SK-N-DZ (cell line): ENCODE data around the gene CDH11.
A peak's percentile ranks its signal among the peaks of the same experiment; 100 is the strongest.

Experiments
- DNase-seq: peaks from one replicate; pipeline ENCODE4 v3.0.0-alpha.2; 2015; ENCODE audit warnings: low spot score

The CDH11 gene

DNA sequence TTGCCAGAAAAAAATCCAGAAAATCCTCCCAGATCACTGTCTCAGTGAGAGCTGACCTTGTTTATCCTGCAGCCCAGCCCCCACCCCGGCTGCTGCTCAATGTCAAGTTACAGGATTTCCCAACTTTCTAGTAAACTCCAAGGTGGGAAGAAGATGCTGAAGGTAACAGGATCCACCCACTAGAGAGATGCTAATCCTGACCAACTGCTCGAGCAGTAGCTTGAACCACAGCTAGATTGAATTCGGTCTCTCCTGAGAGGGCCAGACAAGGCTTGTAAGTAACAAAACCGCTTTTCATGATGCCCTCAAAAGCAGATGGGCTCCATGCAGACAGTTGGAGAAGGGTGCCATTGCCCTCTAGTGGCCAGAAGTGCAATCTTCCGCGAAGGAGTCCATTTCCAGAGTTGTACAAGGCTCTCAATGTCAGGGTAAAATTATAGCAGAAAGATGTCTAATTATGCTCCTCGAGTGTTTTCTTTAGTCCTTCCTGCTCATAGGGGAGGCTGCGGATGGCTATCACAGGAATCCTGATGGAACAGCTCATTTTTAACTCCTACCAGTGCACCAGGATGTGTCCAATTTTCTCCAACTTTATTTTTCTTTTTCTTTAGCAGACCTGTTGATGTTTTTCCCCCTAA is 3.9 kb downstream of the CDH11 start:
- peak; percentile 90 for DNase-seq

DNA sequence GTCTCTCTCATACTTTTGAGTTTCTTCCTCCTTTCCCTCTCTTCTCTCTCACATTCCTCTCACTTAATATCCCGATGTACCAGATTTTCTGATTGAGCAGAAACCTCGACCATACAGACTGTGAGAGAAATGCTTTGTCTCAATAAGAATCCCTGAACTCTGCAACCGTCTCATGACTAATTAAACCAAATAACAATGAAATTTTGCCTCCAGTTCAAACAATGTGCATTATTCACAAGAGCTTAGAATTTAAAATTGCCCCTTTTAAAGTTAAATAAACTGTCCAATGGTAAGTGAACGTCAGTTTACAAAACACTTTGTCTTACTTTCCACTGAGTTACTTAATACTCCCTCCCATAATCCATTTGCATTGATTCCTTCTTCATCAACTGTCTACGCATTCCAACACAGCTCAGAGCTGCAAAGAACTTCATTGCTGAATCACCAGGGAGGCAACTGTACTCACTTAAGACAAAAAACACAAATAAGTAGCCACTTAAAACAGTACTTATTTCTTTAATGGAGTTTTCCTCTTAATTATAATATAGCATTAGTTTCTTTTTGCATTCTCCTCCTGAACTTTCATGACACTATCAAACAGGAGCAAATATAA is 4.9 kb downstream of the CDH11 start:
- DNase-seq: no peak

DNA sequence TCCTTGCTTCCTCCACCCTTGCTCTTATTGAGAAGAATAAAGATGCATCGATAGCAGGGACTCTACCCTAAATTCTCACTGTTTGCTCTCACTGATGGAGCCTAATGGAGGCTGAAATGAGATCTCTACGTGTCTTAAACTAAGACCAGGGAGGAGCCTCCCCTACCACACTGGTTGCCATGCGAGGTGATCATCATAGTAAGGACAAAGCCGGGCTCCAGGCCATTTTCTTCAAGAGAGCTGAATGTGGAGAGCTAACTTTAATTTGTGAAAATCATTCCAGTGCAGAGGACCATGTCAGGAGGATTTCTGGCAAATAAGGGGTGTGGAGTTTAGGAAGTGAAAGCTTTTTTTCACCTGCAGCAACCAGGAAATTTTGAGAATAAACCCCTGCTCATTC is 5.6 kb downstream of the CDH11 start:
- DNase-seq: no peak

- no peak for DNase-seq
Observed at GRCh38 chr16:65114527-65114926, 7.3 kb downstream of the CDH11 start.

DNA sequence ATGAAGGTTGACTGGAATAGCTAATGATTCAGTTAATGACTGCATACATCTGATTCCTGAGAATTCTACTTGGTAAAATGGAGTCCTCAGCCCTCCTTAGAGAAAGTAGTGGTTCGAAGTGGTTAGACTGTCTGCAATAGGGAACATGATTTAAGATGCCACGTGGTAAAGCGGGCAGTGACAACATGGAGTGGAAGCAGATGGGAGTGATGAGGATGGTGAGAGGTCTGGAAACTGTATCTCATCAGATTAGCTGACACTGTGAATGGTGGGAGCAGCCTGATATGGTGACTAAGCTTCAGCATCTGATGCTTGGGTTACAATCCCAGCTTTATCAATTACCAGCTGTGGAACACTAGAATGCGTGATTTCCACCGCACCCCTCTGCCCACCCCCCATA is 8.4 kb downstream of the CDH11 start:
- DNase-seq: peak; percentile 94

- DNase-seq: no peak
Observed at GRCh38 chr16:65111306-65111705, 10.6 kb downstream of the CDH11 start.

DNA sequence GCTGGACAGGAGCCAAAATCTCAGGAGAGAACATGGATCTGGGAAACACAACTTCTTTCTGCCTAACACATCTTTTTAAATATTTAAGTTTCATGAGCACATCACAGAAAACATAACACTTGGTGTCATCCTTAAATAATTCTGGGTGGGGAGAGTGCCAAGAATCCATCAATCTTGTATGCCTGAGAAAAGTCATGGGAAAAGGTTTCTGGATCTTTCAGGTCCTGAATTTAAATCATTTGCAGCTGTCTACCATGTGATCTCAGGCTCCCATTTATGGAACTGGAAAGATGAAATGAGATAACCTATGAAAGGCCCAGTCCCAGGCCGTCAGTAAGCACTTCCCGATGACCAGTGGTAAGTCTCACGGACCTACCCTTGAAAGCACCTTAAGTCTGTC is 15.1 kb downstream of the CDH11 start:
- no peak for DNase-seq

GRCh38 chr16:65105171-65105570 is 16.7 kb downstream of the CDH11 start:
- DNase-seq: no peak

DNA sequence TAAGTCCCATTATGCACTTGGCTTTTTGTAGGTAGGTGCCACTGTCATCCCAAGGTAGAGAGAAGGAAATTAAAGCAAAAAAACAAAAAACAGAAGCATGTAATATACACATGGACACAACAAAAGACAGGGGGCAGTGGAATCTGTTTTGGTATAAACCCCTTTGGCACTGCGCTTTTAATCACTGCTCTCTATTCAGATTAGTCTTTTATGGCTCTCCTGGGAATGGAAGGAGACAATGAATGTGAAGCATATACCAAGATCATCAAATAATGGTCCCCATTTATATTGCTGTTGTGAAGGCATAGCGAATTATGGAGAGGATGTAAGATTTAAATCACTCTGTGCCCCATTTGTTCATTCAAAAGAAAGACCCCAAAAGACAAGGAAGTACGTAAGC is 17.4 kb downstream of the CDH11 start:
- DNase-seq: no peak

GRCh38 chr16:65102326-65102725 is 19.5 kb downstream of the CDH11 start:
- DNase-seq: no peak

GRCh38 chr16:65101009-65101408 is 20.9 kb downstream of the CDH11 start:
- DNase-seq: no peak

DNA sequence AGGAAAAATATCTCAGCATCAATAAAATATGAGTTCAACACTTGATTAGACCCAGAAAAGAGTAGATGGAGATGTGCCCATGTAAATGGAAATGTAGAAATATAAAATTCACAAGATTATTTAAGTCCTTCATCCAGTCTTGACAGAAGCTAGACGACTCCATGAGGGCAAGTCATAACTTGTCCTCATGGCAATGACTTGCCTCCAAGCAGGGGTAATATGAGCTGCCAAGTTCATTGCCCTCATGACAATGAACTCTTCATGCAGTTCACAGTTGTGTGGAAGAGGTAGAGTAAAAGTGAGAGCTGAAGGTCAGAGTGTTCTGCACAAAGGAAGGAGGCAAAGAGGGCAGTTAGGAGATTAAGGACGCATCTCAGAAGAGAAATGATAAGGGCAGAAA is 22.3 kb downstream of the CDH11 start:
- no peak for DNase-seq

- no peak for DNase-seq
Observed at GRCh38 chr16:65098916-65099315, 22.9 kb downstream of the CDH11 start.

- no peak for DNase-seq
Observed at GRCh38 chr16:65097296-65097695, 24.6 kb downstream of the CDH11 start.

GRCh38 chr16:65095906-65096305 is 26.0 kb downstream of the CDH11 start:
- DNase-seq: no peak

DNA sequence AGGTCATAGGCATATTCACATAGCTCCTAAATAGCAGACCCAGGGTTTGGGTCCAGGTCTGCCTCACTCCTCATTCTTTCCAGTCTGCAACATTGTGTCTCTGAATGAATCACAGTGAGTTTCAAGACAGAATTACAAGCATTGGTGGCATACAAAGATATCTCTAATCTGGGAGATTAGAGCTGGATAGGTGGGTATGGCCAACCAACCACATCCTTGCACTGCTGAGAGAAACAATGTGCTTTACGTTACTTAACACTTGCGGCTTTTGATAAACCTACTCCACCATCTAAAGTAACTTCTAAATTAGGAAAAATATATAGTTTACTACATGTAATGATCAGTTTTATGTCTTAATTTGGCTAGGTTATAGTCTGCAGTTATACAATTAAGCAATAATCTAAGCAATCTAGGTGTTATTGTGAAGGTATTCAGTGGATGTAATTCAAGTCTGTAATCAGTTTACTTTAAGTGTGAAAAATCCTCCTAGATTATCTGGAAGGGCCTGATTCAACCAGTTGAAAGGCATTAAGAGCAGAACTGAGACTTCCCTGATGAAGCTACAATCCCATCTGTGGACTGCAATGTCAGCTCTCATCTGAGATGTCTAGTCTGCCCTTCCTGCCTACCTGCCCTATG is 26.7 kb downstream of the CDH11 start:
- no peak for DNase-seq

DNA sequence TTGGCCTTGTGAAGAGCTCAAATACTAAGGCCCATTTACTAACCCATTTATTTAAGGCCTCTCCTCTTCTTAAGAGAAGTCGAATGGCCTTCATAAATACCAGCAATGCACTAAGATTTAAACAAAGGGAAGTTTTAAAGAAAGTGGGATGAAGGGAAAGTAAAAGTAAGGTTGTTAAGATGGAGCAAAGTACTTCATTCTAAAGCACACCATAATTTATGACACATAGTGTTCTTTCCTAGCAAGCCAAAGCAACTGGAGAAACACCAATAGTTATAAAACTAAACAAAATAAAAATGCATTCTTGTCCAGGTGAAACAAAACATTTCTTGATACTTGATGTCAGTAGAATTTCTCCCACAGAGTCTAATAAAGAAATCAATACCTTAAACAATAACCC is 27.9 kb downstream of the CDH11 start:
- DNase-seq: no peak

DNA sequence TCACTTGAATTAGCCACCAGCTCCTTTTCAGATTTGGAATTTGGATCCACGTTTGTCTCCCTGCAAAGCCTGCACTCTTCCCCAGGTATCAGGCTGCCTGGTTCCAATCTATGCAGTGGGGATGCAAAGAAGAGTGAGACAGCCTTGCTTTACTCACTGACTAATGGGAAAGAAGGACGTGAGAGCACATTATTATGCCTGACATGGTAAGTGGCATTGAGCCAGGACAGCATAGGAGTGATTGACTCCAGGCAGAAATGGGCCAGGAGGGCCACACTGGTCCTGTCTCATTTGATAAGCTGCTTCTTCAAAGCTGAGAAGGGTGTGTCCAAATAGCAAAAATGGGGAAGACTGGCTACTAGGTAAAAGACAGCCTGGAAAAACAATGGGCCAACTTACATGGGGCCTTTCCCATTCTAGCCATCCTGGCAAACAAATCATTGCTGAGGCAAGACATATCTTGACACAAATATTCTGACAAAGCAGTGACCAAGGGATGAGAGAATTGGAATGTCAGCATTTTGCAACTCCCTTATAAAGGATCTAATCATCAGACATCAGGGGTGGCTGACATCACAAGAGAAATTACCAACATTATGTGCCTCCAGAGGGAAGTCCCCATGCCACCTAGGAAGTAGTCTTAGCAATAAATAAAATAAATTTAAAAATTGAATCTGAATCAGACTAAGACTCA is 38.6 kb downstream of the CDH11 start:
- DNase-seq: no peak

DNA sequence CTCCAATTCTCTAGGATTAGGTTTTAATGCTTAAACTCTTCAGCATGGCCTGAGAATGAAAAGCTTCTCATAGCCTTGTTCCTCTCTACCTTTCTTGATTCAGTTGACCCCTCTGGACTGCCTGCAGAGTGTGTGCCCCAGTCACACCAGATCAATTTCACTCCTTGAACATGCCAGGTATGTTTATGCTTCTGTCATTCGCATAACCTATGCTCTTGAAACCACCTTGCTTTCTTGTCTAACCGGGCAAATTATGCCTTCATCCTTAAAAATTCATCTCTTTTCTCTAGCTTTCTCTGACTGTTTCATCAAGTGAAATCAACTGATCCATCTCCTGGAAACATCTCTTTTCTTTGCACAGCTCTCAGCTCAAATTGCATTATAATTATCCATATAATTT is 42.3 kb downstream of the CDH11 start:
- no peak for DNase-seq

DNA sequence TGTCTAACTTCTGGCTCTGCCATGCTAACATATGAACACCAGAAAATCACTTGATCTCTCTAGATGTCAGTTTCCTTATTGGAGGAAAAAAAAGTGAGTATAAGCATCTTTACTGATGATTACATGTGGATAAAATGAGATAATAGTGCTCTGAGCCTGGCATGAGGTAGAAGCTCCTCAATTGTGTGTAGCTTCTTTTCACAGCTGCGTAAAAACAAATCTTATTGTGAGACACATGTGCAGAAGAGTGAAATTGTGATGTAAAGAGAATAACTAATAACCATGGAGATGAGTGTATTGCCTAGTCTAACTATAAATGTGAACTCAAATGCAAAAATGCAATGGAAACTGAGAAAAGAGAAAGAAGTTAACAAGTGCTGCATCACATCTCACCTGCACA is 44.7 kb downstream of the CDH11 start:
- no peak for DNase-seq

GRCh38 chr16:65075877-65076276 is 46.0 kb downstream of the CDH11 start:
- DNase-seq: no peak

DNA sequence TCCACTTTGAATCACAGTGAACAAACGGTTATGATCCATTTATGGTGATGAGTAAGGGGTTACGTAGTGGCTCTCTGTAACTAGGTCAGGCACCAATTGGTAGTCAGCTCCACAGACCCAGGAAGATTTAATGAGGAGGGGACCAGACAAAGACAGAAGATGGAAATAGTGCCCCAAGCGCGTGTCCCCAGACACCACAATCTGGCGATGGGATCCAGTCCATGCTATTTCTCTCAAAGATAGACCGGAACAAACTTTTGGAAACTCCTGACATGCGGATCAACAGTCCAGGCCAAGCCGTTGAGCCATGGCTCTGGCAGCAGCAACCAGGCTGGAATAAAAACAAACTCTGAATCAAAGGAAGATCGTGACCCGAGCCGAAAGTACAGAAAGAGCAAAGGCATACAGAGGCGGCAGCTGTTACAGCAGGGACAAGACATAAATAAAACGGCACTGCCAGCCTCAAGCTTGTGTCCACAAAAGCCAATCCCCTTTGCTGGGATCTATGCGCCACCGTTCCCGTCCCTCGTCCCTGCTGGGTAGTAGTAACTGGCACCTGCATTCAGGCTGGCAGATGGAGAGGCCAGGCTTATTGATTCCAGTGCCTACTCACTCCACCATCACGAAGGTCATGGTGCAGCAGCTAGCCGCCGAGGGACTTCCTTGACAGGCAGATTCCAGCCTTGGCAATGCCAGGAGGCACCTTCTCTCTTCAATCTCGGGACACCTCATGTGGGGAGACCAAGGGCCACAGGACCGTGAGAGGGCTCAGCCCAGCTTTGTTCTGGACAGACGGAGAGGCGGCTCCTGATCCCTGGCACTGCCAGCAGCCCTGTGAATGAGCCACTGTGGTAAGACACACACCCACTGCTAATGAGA is 50.2 kb downstream of the CDH11 start:
- no peak for DNase-seq
